Parathyroid adenoma (tissue), 2 donors: ENCODE measurements around the gene CDYL2.

Source experiments
- H2AFZ ChIP-seq: fragments of 300-600 bp; sonication (generic); one replicate; pipeline ENCODE4 v1.7.0; 2017; ENCODE audit warnings: antibody characterized with exemption, mild to moderate bottlenecking
- H3K27ac ChIP-seq: fragments of 300-600 bp; sonication (generic); one replicate; pipeline ENCODE4 v1.7.0; 2017
- H3K27me3 ChIP-seq: fragments of 300-600 bp; sonication (generic); one replicate; pipeline ENCODE4 v1.7.0; 2017; ENCODE audit warnings: low read length; ENCODE audit not compliant: control insufficient read depth, insufficient read depth
- H3K36me3 ChIP-seq: fragments of 300-600 bp; sonication (generic); one replicate; pipeline ENCODE4 v1.7.0; 2017; ENCODE audit warnings: low read length; ENCODE audit not compliant: control insufficient read depth, insufficient read depth
- H3K4me1 ChIP-seq: fragments of 300-600 bp; sonication (generic); one replicate; pipeline ENCODE4 v1.7.0; 2017; ENCODE audit warnings: control low read depth
- H3K4me2 ChIP-seq: fragments of 300-600 bp; sonication (generic); one replicate; pipeline ENCODE4 v1.7.0; 2017; ENCODE audit warnings: low read length
- H3K4me3 ChIP-seq: fragments of 300-600 bp; sonication (generic); one replicate; pipeline ENCODE4 v1.7.0; 2017; ENCODE audit warnings: low read depth, low read length
- H3K79me2 ChIP-seq: fragments of 300-600 bp; sonication (generic); one replicate; pipeline ENCODE4 v1.7.0; 2017; ENCODE audit warnings: control low read depth
- H3K9ac ChIP-seq: fragments of 300-600 bp; sonication (generic); one replicate; pipeline ENCODE4 v1.7.0; 2017; ENCODE audit warnings: mild to moderate bottlenecking
- H3K9me3 ChIP-seq: fragments of 300-600 bp; sonication (generic); one replicate; pipeline ENCODE4 v1.7.0; 2017; ENCODE audit warnings: low read length; ENCODE audit not compliant: control insufficient read depth
- CTCF ChIP-seq: fragments of 300-600 bp; sonication (generic); IDR thresholded peaks from one replicate; pipeline ENCODE4 v1.7.0; 2017; ENCODE audit warnings: antibody characterized with exemption, mild to moderate bottlenecking
- donor health status: primary hyperparathyroidism.

The CDYL2 gene

GRCh38 chr16:80601182-80601581 is 203.2 kb downstream of the CDYL2 start:
- no peak overlapping the region for H3K27ac ChIP-seq

GRCh38 chr16:80599466-80599865 is 204.9 kb downstream of the CDYL2 start:
- no peaks in the 10 kb centered on the region for H3K36me3 ChIP-seq
- no peak for TF ChIP-seq CTCF
- no peaks in the 10 kb centered on the region for H3K9me3 ChIP-seq
- no peaks in the 10 kb centered on the region for H3K4me1 ChIP-seq
- no peak overlapping the region for H3K9ac ChIP-seq
- no peak overlapping the region for H3K27ac ChIP-seq
- no peaks in the 10 kb centered on the region for H3K79me2 ChIP-seq
- H2AFZ ChIP-seq, result no peak overlapping the region
- no peaks in the 10 kb centered on the region for H3K27me3 ChIP-seq
- H3K4me3 ChIP-seq, result no peak overlapping the region
- H3K4me2 ChIP-seq, result no peak overlapping the region

More at GRCh38 chr16:80601182-80601581, 203.2 kb downstream of the CDYL2 start:
- H3K27me3 ChIP-seq, result no peaks in the 10 kb centered on the region
- no peak overlapping the region for H2AFZ ChIP-seq
- H3K4me3 ChIP-seq, result no peak overlapping the region
- TF ChIP-seq CTCF, result no peak
- no peaks in the 10 kb centered on the region for H3K79me2 ChIP-seq
- no peaks in the 10 kb centered on the region for H3K36me3 ChIP-seq
- H3K4me1 ChIP-seq, result no peaks in the 10 kb centered on the region
- no peaks in the 10 kb centered on the region for H3K9me3 ChIP-seq
- H3K4me2 ChIP-seq, result no peak overlapping the region
- no peak overlapping the region for H3K9ac ChIP-seq

GRCh38 chr16:80596507-80597207 is 207.7 kb downstream of the CDYL2 start:
- no peaks in the 10 kb centered on the region for H3K9me3 ChIP-seq
- H3K4me3 ChIP-seq, result no peak overlapping the region
- no peaks in the 10 kb centered on the region for H3K79me2 ChIP-seq
- H3K4me1 ChIP-seq, result no peaks in the 10 kb centered on the region
- no peak overlapping the region for H3K27ac ChIP-seq
- H3K36me3 ChIP-seq, result no peaks in the 10 kb centered on the region
- H3K9ac ChIP-seq, result no peak overlapping the region
- no peak for TF ChIP-seq CTCF
- no peak overlapping the region for H3K4me2 ChIP-seq
- no peak overlapping the region for H2AFZ ChIP-seq
- no peaks in the 10 kb centered on the region for H3K27me3 ChIP-seq

GRCh38 chr16:80594756-80595155 is 209.6 kb downstream of the CDYL2 start:
- Histone ChIP-seq H3K27ac (no peak overlapping the region), H2AFZ (no peak overlapping the region), H3K4me1 (no peaks in the 10 kb centered on the region), H3K4me3 (no peak overlapping the region), H3K36me3 (no peaks in the 10 kb centered on the region), H3K9me3 (no peaks in the 10 kb centered on the region), H3K9ac (no peak overlapping the region), H3K4me2 (no peak overlapping the region), H3K79me2 (no peaks in the 10 kb centered on the region), H3K27me3 (no peaks in the 10 kb centered on the region)
- no peak for TF ChIP-seq CTCF

- H2AFZ ChIP-seq, result no peak overlapping the region
- no peak for TF ChIP-seq CTCF
- H3K4me3 ChIP-seq, result no peak overlapping the region
- H3K79me2 ChIP-seq, result no peaks in the 10 kb centered on the region
- H3K27me3 ChIP-seq, result no peaks in the 10 kb centered on the region
- no peak overlapping the region for H3K27ac ChIP-seq
- H3K9me3 ChIP-seq, result no peaks in the 10 kb centered on the region
- H3K4me1 ChIP-seq, result no peaks in the 10 kb centered on the region
- no peaks in the 10 kb centered on the region for H3K36me3 ChIP-seq
- H3K9ac ChIP-seq, result no peak overlapping the region
- H3K4me2 ChIP-seq, result no peak overlapping the region
Measured at GRCh38 chr16:80592273-80592672, 212.1 kb downstream of the CDYL2 start.
